Choroid plexus epithelial cell (primary cell): Measurements from ENCODE around the gene LRP1B.
A peak's percentile ranks its signal among the peaks of the same experiment; 100 is the strongest.

Experiments used
- DNase-seq: peaks from one replicate; pipeline ENCODE4 v3.0.0-alpha.2; 2010; ENCODE audit warnings: low read depth
- H3K4me3 ChIP-seq: 2 replicates; pipeline ENCODE4 v1.5.1; 2011; ENCODE audit warnings: low read depth, mild to moderate bottlenecking, control low read depth, low read length, moderate library complexity
- CTCF ChIP-seq: conservative IDR thresholded peaks from 2 replicates; pipeline ENCODE4 v1.5.1; 2011; ENCODE audit warnings: low read depth, mild to moderate bottlenecking, control low read depth, inconsistent platforms, low read length, moderate library complexity

Gene LRP1B

DNA sequence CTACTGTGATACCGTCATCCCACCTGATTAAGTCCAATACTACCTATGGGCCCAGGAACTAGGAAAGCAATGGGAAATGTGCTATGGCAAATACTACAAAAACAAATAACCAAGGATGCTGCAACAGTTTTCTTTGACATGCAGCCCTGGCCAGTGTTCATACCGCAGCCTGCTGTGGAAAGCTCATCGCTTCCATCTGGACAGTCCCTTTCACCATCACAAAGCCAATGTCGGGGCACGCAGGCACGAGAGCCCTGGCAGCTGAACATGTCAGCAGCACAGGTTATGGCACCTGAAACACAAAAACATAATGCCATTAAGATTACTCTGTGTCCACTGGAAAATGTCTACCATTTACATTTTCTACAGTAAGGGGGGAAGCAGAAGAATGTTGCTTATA lies 1621.1 kb downstream of the LRP1B start:
- TF ChIP-seq CTCF = no peak
- DNase-seq = no peak
- H3K4me3 ChIP-seq = no peak overlapping the region

GRCh38 chr2:140508756-140509155 lies 1622.1 kb downstream of the LRP1B start:
- no peak for DNase-seq
- no peak for TF ChIP-seq CTCF
- H3K4me3 ChIP-seq = no peak overlapping the region

DNA sequence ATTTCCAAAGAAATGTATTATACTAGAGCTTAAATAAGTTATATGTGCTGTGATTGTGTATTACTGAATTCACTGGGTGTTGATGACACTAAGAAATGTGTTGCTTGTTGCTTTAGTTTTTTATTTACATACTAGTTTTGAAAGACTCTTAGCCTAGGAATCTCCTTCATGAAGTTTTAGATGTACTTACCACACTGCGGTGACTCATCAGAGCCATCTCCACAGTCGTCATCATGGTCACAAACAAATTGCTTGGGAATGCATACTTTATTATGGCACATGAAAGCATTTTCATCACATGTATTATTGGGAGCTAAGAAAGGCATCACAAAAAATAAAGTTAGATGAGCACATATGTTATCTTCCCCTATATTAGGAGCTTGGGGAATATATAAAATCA lies 1624.2 kb downstream of the LRP1B start:
- no peak overlapping the region for H3K4me3 ChIP-seq
- DNase-seq = peak; percentile 85
- TF ChIP-seq CTCF = no peak

DNA sequence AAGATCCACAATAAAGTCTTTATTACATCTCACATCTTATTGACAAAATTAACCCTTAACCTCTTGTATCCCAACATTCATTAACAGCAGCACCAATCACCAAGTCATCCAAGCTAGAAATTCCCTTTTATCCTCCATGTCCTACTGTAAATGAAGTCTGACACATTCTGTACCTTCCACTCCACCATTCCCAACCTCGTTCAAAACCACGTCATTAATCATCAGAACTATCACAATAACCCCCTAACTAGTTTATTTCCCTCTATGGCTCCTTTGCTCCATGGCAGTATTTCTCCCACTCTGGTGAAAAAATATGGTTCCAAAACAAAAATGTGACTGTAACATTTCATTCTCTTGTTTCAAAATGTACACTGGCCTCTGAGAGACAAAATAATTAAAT lies 1626.2 kb downstream of the LRP1B start:
- H3K4me3 ChIP-seq = no peak overlapping the region
- DNase-seq = no peak
- no peak for TF ChIP-seq CTCF

GRCh38 chr2:140502951-140503630 lies 1627.7 kb downstream of the LRP1B start:
- H3K4me3 ChIP-seq = peak overlapping the region; percentile 21
- peak; percentile 78 for DNase-seq
- TF ChIP-seq CTCF = no peak

DNA sequence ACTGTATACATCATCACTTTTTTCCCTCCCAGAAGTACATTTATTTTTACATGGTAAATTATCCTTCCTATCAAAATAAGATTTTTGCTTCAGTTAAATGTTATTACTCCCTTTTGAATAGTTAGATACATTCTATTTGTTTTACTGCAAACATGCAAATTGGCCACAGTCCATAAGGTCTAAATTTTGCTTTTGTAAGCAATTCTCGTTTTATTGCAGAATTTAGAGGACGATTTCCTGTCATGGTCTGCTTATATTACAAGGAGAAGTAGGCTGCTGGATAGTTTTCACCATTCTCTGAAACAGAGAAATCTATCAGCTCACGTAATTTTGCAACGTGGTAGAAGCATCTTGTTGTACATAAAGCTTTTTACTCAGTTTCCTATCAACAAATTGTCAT lies 1632.5 kb downstream of the LRP1B start:
- no peak overlapping the region for H3K4me3 ChIP-seq
- no peak for TF ChIP-seq CTCF
- peak; percentile 16 for DNase-seq

- no peak for DNase-seq
- no peak overlapping the region for H3K4me3 ChIP-seq
- no peak for TF ChIP-seq CTCF
Measured at GRCh38 chr2:140496714-140497113, 1634.1 kb downstream of the LRP1B start.
